GM12878 (cell line): ENCODE results near the gene SBF2. TPM values are rescaled to one million over a fixed set of nuclear protein-coding genes. Genes with fewer than 3 reads are reported as not detected.

Experiments
- ATAC-seq: fragments of 200-7000 bp; cut with Tn5 transposase; 3 replicates; pipeline ENCODE4 v1.9.1; 2020; ENCODE audit warnings: mild to moderate bottlenecking, moderate library complexity
- BruUV-seq: library from RNA; stranded (reverse); fragments of 400-500 nt; replicated peaks from 2 replicates; lab custom pipeline; 2021; lab: Mats Ljungman, UMichigan
- CTCF ChIA-PET: fragments of 300-600 bp; sonication (Branson Sonifier 250); formaldehyde crosslinking; extraction: SDS; loops from one replicate; lab custom pipeline; 2021; ENCODE audit warnings: inconsistent platforms; lab: Yijun Ruan, JAX
- POLR2A ChIA-PET: fragments of 350-600 bp; formaldehyde crosslinking; extraction: SDS; loops from one replicate; lab custom pipeline; 2021; ENCODE audit warnings: inconsistent platforms; lab: Charles Lee
- RAD21 ChIA-PET: fragments of 300-600 bp; sonication (Branson Sonifier 250); formaldehyde crosslinking; loops from one replicate; lab custom pipeline; 2023; ENCODE audit warnings: antibody characterized with exemption; ENCODE audit not compliant: unreplicated experiment; lab: Charles Lee
- SMC1A ChIA-PET: fragments of 300-600 bp; sonication (Branson Sonifier 250); formaldehyde crosslinking; loops from one replicate; lab custom pipeline; 2023; ENCODE audit not compliant: unreplicated experiment, uncharacterized antibody; lab: Charles Lee
- DNase-seq: peaks from one replicate; pipeline ENCODE4 v3.0.0-alpha.2; 2011; ENCODE audit warnings: low read depth, low spot score
- FAIRE-seq: peaks from 3 replicates; lab custom pipeline; 2011; peaks lifted over from hg19 to GRCh38; lab: Jason Lieb, UNC
- H2AFZ ChIP-seq: 2 replicates; pipeline ENCODE4 v1.6.0; 2011; ENCODE audit warnings: low read depth, low read length, control low read depth; ENCODE audit not compliant: control insufficient read depth
- H3K27ac ChIP-seq: 2 replicates; pipeline ENCODE4 v1.5.1; 2011; ENCODE audit warnings: control low read depth; ENCODE audit not compliant: control insufficient read depth, insufficient read depth
- H3K27me3 ChIP-seq, 2 experiments: replicated peaks in 1 of 2; 2 replicates each; pipeline versions ENCODE4 v1.6.0 to v1.6.1; 2011; ENCODE audit warnings: low read length in 1 of 2; ENCODE audit not compliant: control insufficient read depth in 2 of 2, insufficient read depth in 2 of 2
- H3K36me3 ChIP-seq, 2 experiments: 2 replicates each; pipeline ENCODE4 v1.5.1; 2011; ENCODE audit warnings: low read length in 1 of 2; ENCODE audit not compliant: control insufficient read depth in 2 of 2, insufficient read depth in 2 of 2
- H3K4me1 ChIP-seq: 2 replicates; pipeline ENCODE4 v1.6.1; 2011; ENCODE audit warnings: mild to moderate bottlenecking, low read length, moderate library complexity, mixed read lengths; ENCODE audit not compliant: control insufficient read depth, insufficient read depth
- H3K4me2 ChIP-seq: 2 replicates; pipeline ENCODE4 v1.6.0; 2011; ENCODE audit warnings: control low read depth; ENCODE audit not compliant: control insufficient read depth, insufficient read depth
- H3K4me3 ChIP-seq: fragments of 200-600 bp; sonication (generic); 2 replicates; pipeline ENCODE4 v1.5.1; 2016
- H3K79me2 ChIP-seq: 2 replicates; pipeline ENCODE4 v1.6.0; 2011; ENCODE audit warnings: low read length; ENCODE audit not compliant: control insufficient read depth, insufficient read depth
- H3K9ac ChIP-seq: 2 replicates; pipeline ENCODE4 v1.8.0; 2011; ENCODE audit warnings: low read length, control low read depth, mixed read lengths; ENCODE audit not compliant: control insufficient read depth, insufficient read depth
- H3K9me3 ChIP-seq: replicated peaks from 3 replicates; pipeline ENCODE4 v1.5.1; 2011; ENCODE audit warnings: mild to moderate bottlenecking, low read length; ENCODE audit not compliant: control insufficient read depth, insufficient read depth
- H4K20me1 ChIP-seq: 2 replicates; pipeline ENCODE4 v1.6.0; 2011; ENCODE audit not compliant: control insufficient read depth, insufficient read depth
- DPF2 ChIP-seq: fragments of 450-650 bp; IDR thresholded peaks from 2 replicates; pipeline ENCODE4 v1.6.1; 2017; ENCODE audit warnings: mild to moderate bottlenecking
- IKZF2 ChIP-seq, 2 experiments: fragments of 450-650 bp; IDR thresholded peaks; 2 replicates each; pipeline ENCODE4 v1.6.1; 2017; ENCODE audit warnings: mild to moderate bottlenecking in 2 of 2, moderate library complexity in 2 of 2
- RAD21 ChIP-seq: IDR thresholded peaks from 2 replicates; pipeline ENCODE4 v1.6.1; 2011; ENCODE audit warnings: mild to moderate bottlenecking, low read depth, low read length, moderate library complexity; ENCODE audit not compliant: insufficient read depth
- ZNF274 ChIP-seq: IDR thresholded peaks from one replicate; pipeline ENCODE4 v1.8.0; 2011; ENCODE audit not compliant: insufficient read length, insufficient read depth
- WGBS: methylation state at CpG from one replicate; pipeline ENCODE4 v1.1.6; 2016; ENCODE audit warnings: low lambda C conversion rate; ENCODE audit not compliant: insufficient replicate concordance, insufficient coverage; ENCODE audit errors: missing lambda C conversion rate; 5-methylcytosine and 5-hydroxymethylcytosine counted together
- in situ Hi-C: fragments of 300-500 bp; cut with MboI; formaldehyde crosslinking; loops from 9 replicates; pipeline ENCODE4 v1.14.3; 2018; ENCODE audit warnings: mixed read lengths
- intact Hi-C: fragments of 100-400 bp; cut with micrococcal nuclease; formaldehyde crosslinking; loops from one replicate; pipeline ENCODE4 v1.14.2; 2022; ENCODE audit not compliant: unreplicated experiment
- polyA plus RNA-seq, 11 experiments: library from polyadenylated mRNA; depleted of rRNA in 4 of 11; unstranded in 6 of 11; stranded (reverse) in 5 of 11; fragments of >200 nt; fragmentation: Nextera tagmentation in 4 of 11; fragmentation: Illumina TruSeq in 1 of 11; extraction: Ambion mirVana in 4 of 11; extraction: Trizol in 1 of 11; gene quantifications; 1 replicate in 1 of 11; 2 replicates in 10 of 11; pipeline versions ENCODE4 v1.2.1 to v1.2.3, GENCODE V29; 2011 to 2016; ENCODE audit warnings: inconsistent platforms in 2 of 11, missing spikeins in 2 of 11, low read depth in 1 of 11
- total RNA-seq, 4 experiments: library from RNA; depleted of rRNA in 3 of 4; stranded (reverse); fragments of >200 nt in 3 of 4; fragmentation: Illumina TruSeq in 1 of 4; extraction: Trizol in 1 of 4; gene quantifications; 2 replicates each; pipeline versions ENCODE4 v1.2.1 to v1.2.3, GENCODE V29; 2013 to 2021
- TF ChIP-seq, protein P1 (sequence below): IDR thresholded peaks from 2 replicates; pipeline ENCODE4 v1.6.1; 2012; ENCODE audit warnings: low read length, inconsistent platforms
- TF ChIP-seq, protein P2 (sequence below): IDR thresholded peaks from 2 replicates; pipeline ENCODE4 v1.6.1; 2012; ENCODE audit warnings: low read depth, low read length, improper control_type of control experiment

Gene SBF2
- total and polyA plus RNA-seq, 10 of the 15 experiments (the other 5 are each of a cell fraction or from before 2014, with no cell fraction given) = 0.24 to 2.3 (median 1.1) TPM

DNA sequence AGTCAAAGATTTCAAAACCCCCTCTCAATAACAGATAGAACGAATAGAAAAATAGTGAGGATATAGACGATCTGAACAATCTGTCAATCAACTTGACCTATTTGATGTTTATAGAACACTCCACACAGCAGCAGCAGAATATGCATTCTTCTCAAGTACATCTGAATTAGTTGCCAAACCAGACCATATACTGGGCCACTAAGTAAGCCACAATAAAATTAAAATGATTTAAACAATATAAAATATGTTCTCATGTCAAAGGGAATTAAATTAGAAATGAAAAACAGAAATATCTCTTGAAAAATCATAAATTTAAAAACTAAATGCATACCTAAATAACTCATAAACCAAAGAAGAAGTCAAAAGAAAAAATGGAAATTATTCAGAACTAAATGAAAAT lies 229.2 kb downstream of the SBF2 start:
- intact Hi-C loops = no loop called here
- H3K36me3 ChIP-seq = no peaks in the 10 kb centered on the region
- H3K27ac ChIP-seq = no peak overlapping the region
- 88% methylated on average over 2 of the region's 2 CpGs for WGBS
- H3K4me3 ChIP-seq = no peak overlapping the region
- no peak overlapping the region for H2AFZ ChIP-seq
- ChIA-PET CTCF (no interaction called here), SMC1A (no interaction called here), RAD21 (no interaction called here), POLR2A (no interaction called here)
- no peaks in the 10 kb centered on the region for H3K27me3 ChIP-seq
- no peak overlapping the region for H3K9ac ChIP-seq
- H3K79me2 ChIP-seq = no peaks in the 10 kb centered on the region
- FAIRE-seq (no peak), DNase-seq (no peak), ATAC-seq (no peak)
- H4K20me1 ChIP-seq = no peaks in the 10 kb centered on the region
- H3K9me3 ChIP-seq = no peaks in the 10 kb centered on the region
- TF ChIP-seq, protein P1, sequence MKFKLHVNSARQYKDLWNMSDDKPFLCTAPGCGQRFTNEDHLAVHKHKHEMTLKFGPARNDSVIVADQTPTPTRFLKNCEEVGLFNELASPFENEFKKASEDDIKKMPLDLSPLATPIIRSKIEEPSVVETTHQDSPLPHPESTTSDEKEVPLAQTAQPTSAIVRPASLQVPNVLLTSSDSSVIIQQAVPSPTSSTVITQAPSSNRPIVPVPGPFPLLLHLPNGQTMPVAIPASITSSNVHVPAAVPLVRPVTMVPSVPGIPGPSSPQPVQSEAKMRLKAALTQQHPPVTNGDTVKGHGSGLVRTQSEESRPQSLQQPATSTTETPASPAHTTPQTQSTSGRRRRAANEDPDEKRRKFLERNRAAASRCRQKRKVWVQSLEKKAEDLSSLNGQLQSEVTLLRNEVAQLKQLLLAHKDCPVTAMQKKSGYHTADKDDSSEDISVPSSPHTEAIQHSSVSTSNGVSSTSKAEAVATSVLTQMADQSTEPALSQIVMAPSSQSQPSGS = no peak
- H3K4me1 ChIP-seq = no peaks in the 10 kb centered on the region
- BruUV-seq = no TSS peak
- H3K4me2 ChIP-seq = no peak overlapping the region
- in situ Hi-C loops = no loop called here

- Histone ChIP-seq H3K36me3 (no peaks in the 10 kb centered on the region), H3K9me3 (no peaks in the 10 kb centered on the region; the same call in 2 of the 3 replicates), H2AFZ (no peak overlapping the region), H3K9ac (no peak overlapping the region), H3K4me3 (no peak overlapping the region), H4K20me1 (no peaks in the 10 kb centered on the region), H3K4me1 (no peaks in the 10 kb centered on the region), H3K27ac (no peak overlapping the region), H3K79me2 (no peaks in the 10 kb centered on the region), H3K27me3 (no peaks in the 10 kb centered on the region), H3K4me2 (no peak overlapping the region)
- DNase-seq (no peak), ATAC-seq (no peak), FAIRE-seq (no peak)
- ChIA-PET CTCF (interaction anchor here (0.9 kb wide), 1 partner anchor 18 kb away, joined by 4 read pairs; no protein-coding TSS in a partner anchor), RAD21 (no interaction called here), POLR2A (no interaction called here), SMC1A (no interaction called here)
- no peak for TF ChIP-seq IKZF2 (IDR thresholded peaks at IDR 0.05)
- TF ChIP-seq RAD21 = no peak
- no peak for TF ChIP-seq ZNF274
- no peak for TF ChIP-seq DPF2
- TF ChIP-seq, protein P2, sequence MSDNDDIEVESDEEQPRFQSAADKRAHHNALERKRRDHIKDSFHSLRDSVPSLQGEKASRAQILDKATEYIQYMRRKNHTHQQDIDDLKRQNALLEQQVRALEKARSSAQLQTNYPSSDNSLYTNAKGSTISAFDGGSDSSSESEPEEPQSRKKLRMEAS = no peak
- in situ Hi-C loops (no loop called here), intact Hi-C loops (no loop called here)
- BruUV-seq = no TSS peak
- WGBS = 0% methylated on average over 1 of the region's 1 CpG
These were observed 235.7 kb downstream of the SBF2 start for GRCh38 chr11:10058356-10058755.
